HCT116 (cell line): ENCODE results near the gene ADRA1B. TPM values are rescaled to one million over a fixed set of nuclear protein-coding genes. Genes with fewer than 3 reads are reported as not detected.

Source experiments
- ATAC-seq: fragments of 200-7000 bp; cut with Tn5 transposase; 2 replicates; pipeline ENCODE4 v1.9.1; 2020; ENCODE audit warnings: mild to moderate bottlenecking, moderate library complexity
- BruUV-seq: library from RNA; stranded (reverse); fragments of 400-500 nt; replicated peaks from 2 replicates; lab custom pipeline; 2021; lab: Mats Ljungman, UMichigan
- CTCF ChIA-PET: fragments of 300-600 bp; sonication (Branson Sonifier 250); formaldehyde crosslinking; loops from one replicate; lab custom pipeline; 2021; ENCODE audit warnings: antibody characterized with exemption; lab: Charles Lee
- POLR2A ChIA-PET: fragments of 300-600, 350-600 bp; sonication (Branson Sonifier 250); formaldehyde crosslinking; loops from one replicate; lab custom pipeline; 2021; ENCODE audit warnings: antibody characterized with exemption; lab: Charles Lee
- RAD21 ChIA-PET, 2 experiments: fragments of 300-600 bp; sonication (Branson Sonifier 250); formaldehyde crosslinking; loops; one replicate each; lab custom pipeline; 2023; ENCODE audit warnings: low total read pairs in 2 of 2; ENCODE audit not compliant: uncharacterized antibody in 2 of 2, unreplicated experiment in 2 of 2, low non-redundant PET in 1 of 2; lab: Charles Lee
- DNase-seq: peaks from one replicate; pipeline ENCODE4 v3.0.0-alpha.2; 2010; ENCODE audit warnings: low read depth, low spot score
- H2AFZ ChIP-seq: fragments of 200-600 bp; shearing (Covaris generic), sonication (generic); 2 replicates; pipeline ENCODE4 v1.6.1; 2017; ENCODE audit warnings: low read depth, mixed run types, mixed read lengths, antibody characterized with exemption, low read length; ENCODE audit not compliant: poor library complexity, severe bottlenecking
- H3K27ac ChIP-seq: 2 replicates; pipeline ENCODE4 v1.5.1; 2012; ENCODE audit warnings: low read depth, low read length
- H3K27me3 ChIP-seq: fragments of 200-600 bp; sonication (generic); 2 replicates; pipeline ENCODE4 v1.6.1; 2016; ENCODE audit warnings: mixed run types, low read length, mixed read lengths; ENCODE audit not compliant: insufficient read depth
- H3K36me3 ChIP-seq, 2 experiments: fragments of 200-500 bp in 1 of 2; fragments of 200-600 bp in 1 of 2; sonication (Bioruptor generic) in 1 of 2; sonication (generic) in 1 of 2; 2 replicates each; pipeline versions ENCODE4 v1.5.1 to v1.6.1; 2014 to 2016; ENCODE audit warnings: low read length in 2 of 2, inconsistent platforms in 1 of 2, mixed read lengths in 1 of 2, mixed run types in 1 of 2; ENCODE audit not compliant: insufficient read depth in 2 of 2, control insufficient read depth in 1 of 2
- H3K4me1 ChIP-seq, 2 experiments: fragments of 200-600 bp in 1 of 2; sonication (generic) in 1 of 2; 2 replicates each; pipeline versions ENCODE4 v1.5.1 to v1.6.1; 2012 to 2017; ENCODE audit warnings: low read length in 2 of 2, inconsistent platforms in 1 of 2, mild to moderate bottlenecking in 1 of 2, mixed read lengths in 1 of 2, mixed run types in 1 of 2, moderate library complexity in 1 of 2; ENCODE audit not compliant: insufficient read depth in 2 of 2, control insufficient read depth in 1 of 2
- H3K4me2 ChIP-seq: fragments of 200-600 bp; sonication (generic); 2 replicates; pipeline ENCODE4 v1.6.1; 2017; ENCODE audit warnings: mixed run types, low read length, mixed read lengths
- H3K4me3 ChIP-seq, 2 experiments: fragments of 200-600 bp in 1 of 2; sonication (generic) in 1 of 2; replicated peaks in 1 of 2; 2 replicates each; pipeline ENCODE4 v1.5.1; 2011 to 2016; ENCODE audit warnings: low read length in 2 of 2, control low read depth in 1 of 2, low read depth in 1 of 2, mild to moderate bottlenecking in 1 of 2, mixed read lengths in 1 of 2, mixed run types in 1 of 2
- H3K79me2 ChIP-seq: fragments of 200-600 bp; sonication (generic); 2 replicates; pipeline ENCODE4 v1.6.1; 2017; ENCODE audit warnings: mild to moderate bottlenecking, mixed run types, low read length, moderate library complexity, mixed read lengths; ENCODE audit not compliant: insufficient read depth
- H3K9ac ChIP-seq: fragments of 200-600 bp; sonication (generic); 2 replicates; pipeline ENCODE4 v1.6.1; 2016; ENCODE audit warnings: low read length, mixed read lengths
- H3K9me2 ChIP-seq: fragments of 200-600 bp; sonication (generic), shearing (Covaris generic); 2 replicates; pipeline ENCODE4 v1.6.1; 2017; ENCODE audit warnings: mixed run types, mild to moderate bottlenecking, moderate library complexity; ENCODE audit not compliant: insufficient read depth
- H3K9me3 ChIP-seq, 2 experiments: fragments of 200-500 bp in 1 of 2; fragments of 200-600 bp in 1 of 2; sonication (Bioruptor generic) in 1 of 2; sonication (generic) in 1 of 2; 2 replicates each; pipeline ENCODE4 v1.6.1; 2014 to 2017; ENCODE audit warnings: low read length in 2 of 2, mixed read lengths in 2 of 2, inconsistent platforms in 1 of 2, low read depth in 1 of 2, mild to moderate bottlenecking in 1 of 2, mixed run types in 1 of 2, moderate library complexity in 1 of 2; ENCODE audit not compliant: control insufficient read depth in 1 of 2, insufficient read depth in 1 of 2
- H4K20me1 ChIP-seq: fragments of 200-600 bp; sonication (generic), shearing (Covaris generic); 2 replicates; pipeline ENCODE4 v1.6.1; 2017; ENCODE audit warnings: mixed run types, mild to moderate bottlenecking, moderate library complexity; ENCODE audit not compliant: insufficient read depth
- ATF3 ChIP-seq: IDR thresholded peaks from 2 replicates; pipeline ENCODE4 v1.6.1; 2012
- CBX3 ChIP-seq: IDR thresholded peaks from 2 replicates; pipeline ENCODE4 v1.6.1; 2012; ENCODE audit warnings: low read depth
- CTCF ChIP-seq, 3 experiments: fragments of 200-600 bp in 1 of 3; sonication (generic) in 1 of 3; IDR thresholded peaks in 2 of 3; conservative IDR thresholded peaks in 1 of 3; 2 replicates each; pipeline ENCODE4 v1.5.1; 2012 to 2017; ENCODE audit warnings: low read depth in 2 of 3, low read length in 2 of 3, antibody characterized with exemption in 1 of 3, borderline replicate concordance in 1 of 3, control low read depth in 1 of 3, mild to moderate bottlenecking in 1 of 3, mixed read lengths in 1 of 3, mixed run types in 1 of 3, moderate library complexity in 1 of 3; ENCODE audit not compliant: insufficient read depth in 1 of 3
- EGR1 ChIP-seq: IDR thresholded peaks from 2 replicates; pipeline ENCODE4 v1.6.1; 2012; ENCODE audit warnings: low read depth
- ELF1 ChIP-seq: IDR thresholded peaks from 2 replicates; pipeline ENCODE4 v1.6.1; 2012; ENCODE audit warnings: low read depth, borderline replicate concordance
- EZH2 ChIP-seq: fragments of 200-600 bp; sonication (generic); IDR thresholded peaks from 2 replicates; pipeline ENCODE4 v1.6.1; 2017; ENCODE audit warnings: antibody characterized with exemption, mixed run types
- FOSL1 ChIP-seq: IDR thresholded peaks from 2 replicates; pipeline ENCODE4 v1.6.1; 2012; ENCODE audit warnings: low read depth
- MAX ChIP-seq: IDR thresholded peaks from 2 replicates; pipeline ENCODE4 v1.6.1; 2012
- POLR2AphosphoS5 ChIP-seq: IDR thresholded peaks from 2 replicates; pipeline ENCODE4 v1.6.1; 2011; ENCODE audit warnings: mild to moderate bottlenecking, low read depth, low read length, moderate library complexity
- SRF ChIP-seq: IDR thresholded peaks from 2 replicates; pipeline ENCODE4 v1.6.1; 2012; ENCODE audit warnings: low read depth
- ZBTB33 ChIP-seq: IDR thresholded peaks from 2 replicates; pipeline ENCODE4 v1.6.1; 2011; ENCODE audit warnings: mild to moderate bottlenecking, low read length, moderate library complexity; ENCODE audit not compliant: insufficient replicate concordance; ENCODE audit errors: extremely low read depth
- ZFX ChIP-seq: fragments of 450-650 bp; IDR thresholded peaks from 2 replicates; pipeline ENCODE4 v1.6.1; 2017
- ZNF274 ChIP-seq: fragments of 200-500 bp; sonication (Bioruptor generic); IDR thresholded peaks from 2 replicates; pipeline ENCODE4 v1.6.1; 2014; ENCODE audit warnings: mild to moderate bottlenecking, low read depth, low read length, inconsistent platforms
- intact Hi-C: fragments of 100-400 bp; cut with micrococcal nuclease; formaldehyde crosslinking; loops from 2 replicates; pipeline ENCODE4 v1.10.0; 2022
- total RNA-seq: library from RNA; stranded (reverse); gene quantifications from one replicate; pipeline ENCODE4 v1.2.1, GENCODE V29; 2021; ENCODE audit not compliant: unreplicated experiment

Gene ADRA1B
- total RNA-seq, 1 experiment from 2014 or later: not detected

- Histone ChIP-seq H3K4me3 (no peak overlapping the region), H4K20me1 (no peaks in the 10 kb centered on the region), H3K9me3 (no peaks in the 10 kb centered on the region), H3K27me3 (no peaks in the 10 kb centered on the region; the same call in 1 of the 2 replicates), H3K4me1 (no peaks in the 10 kb centered on the region), H3K9ac (no peak overlapping the region), H3K27ac (no peak overlapping the region), H3K36me3 (no peaks in the 10 kb centered on the region), H3K79me2 (no peaks in the 10 kb centered on the region), H3K4me2 (no peak overlapping the region), H2AFZ (no peak overlapping the region), H3K9me2 (no peaks in the 10 kb centered on the region)
- ChIA-PET POLR2A (no interaction called here), RAD21 (no interaction called here), CTCF (no interaction called here)
- DNase-seq (no peak), ATAC-seq (no peak)
- intact Hi-C loops: no loop called here
- no TSS peak for BruUV-seq
- no peak for TF ChIP-seq ZFX
- no peak for TF ChIP-seq SRF
- TF ChIP-seq CTCF (IDR thresholded peaks at IDR 0.05 in 2 of 3, conservative IDR thresholded peaks at IDR 0.05 in 1 of 3; ENCODE audit: borderline replicate concordance in 1 of 3, insufficient read depth in 1 of 3, low read depth in 2 of 3, low read length in 2 of 3): no peak
- no peak for TF ChIP-seq ELF1
- no peak for TF ChIP-seq POLR2AphosphoS5
These were observed 22.0 kb upstream of the ADRA1B start for GRCh38 chr5:159894149-159894720.

- Histone ChIP-seq H3K27ac (no peak overlapping the region), H3K27me3 (no peaks in the 10 kb centered on the region; the same call in 1 of the 2 replicates), H3K4me3 (no peak overlapping the region), H3K9me3 (no peaks in the 10 kb centered on the region), H3K4me2 (no peak overlapping the region), H2AFZ (no peak overlapping the region), H4K20me1 (no peaks in the 10 kb centered on the region), H3K36me3 (no peaks in the 10 kb centered on the region), H3K9ac (no peak overlapping the region), H3K79me2 (no peaks in the 10 kb centered on the region), H3K4me1 (peaks cover 10 to 15% of the 10 kb centered on the region in 2 experiments), H3K9me2 (no peaks in the 10 kb centered on the region)
- ChIA-PET CTCF (no interaction called here), POLR2A (no interaction called here), RAD21 (no interaction called here)
- BruUV-seq: no TSS peak
- DNase-seq (no peak), ATAC-seq (no peak)
- intact Hi-C loops: no loop called here
- TF ChIP-seq EGR1: no peak
- no peak for TF ChIP-seq ATF3
- TF ChIP-seq ZBTB33: no peak
- TF ChIP-seq MAX: no peak
- TF ChIP-seq ZNF274: no peak
- TF ChIP-seq EZH2: no peak
- TF ChIP-seq SRF: no peak
- no peak for TF ChIP-seq POLR2AphosphoS5
- TF ChIP-seq CBX3: no peak
- no peak for TF ChIP-seq FOSL1
These were observed 18.4 kb upstream of the ADRA1B start for GRCh38 chr5:159897786-159898393.
